ENCODE measurements around the gene SLC2A5.
A peak's percentile ranks its signal among the peaks of the same experiment; 100 is the strongest.

The SLC2A5 gene

GRCh38 chr1:9068981-9069325 lies 482 bp downstream of the SLC2A5 start:
- no peak for TF ChIP-seq CTCF (conservative IDR thresholded peaks at IDR 0.05; ENCODE audit: low read depth)
- CTCF ChIA-PET: interaction anchor here (0.6 to 1.2 kb wide), 2 partner anchors 42 to 113 kb away, joined by 3 read pairs; no protein-coding TSS in a partner anchor
- H3K27ac ChIP-seq: peak overlapping the region; percentile 88
- no peak for DNase-seq (ENCODE audit: low spot score)
- POLR2A ChIA-PET (ENCODE audit: low non-redundant PET): no interaction called here

- H3K27ac ChIP-seq: peak overlapping the region; percentile 40
- no peak for TF ChIP-seq CTCF (conservative IDR thresholded peaks at IDR 0.05; ENCODE audit: low read depth)
- DNase-seq (ENCODE audit: low spot score): peak; percentile 55
- CTCF ChIA-PET: interaction anchor here (0.7 kb wide), 1 partner anchor 43 kb away, joined by 4 read pairs; no protein-coding TSS in a partner anchor
- POLR2A ChIA-PET (ENCODE audit: low non-redundant PET): no interaction called here
Observed at GRCh38 chr1:9066945-9067807, 2.3 kb downstream of the SLC2A5 start.

DNA sequence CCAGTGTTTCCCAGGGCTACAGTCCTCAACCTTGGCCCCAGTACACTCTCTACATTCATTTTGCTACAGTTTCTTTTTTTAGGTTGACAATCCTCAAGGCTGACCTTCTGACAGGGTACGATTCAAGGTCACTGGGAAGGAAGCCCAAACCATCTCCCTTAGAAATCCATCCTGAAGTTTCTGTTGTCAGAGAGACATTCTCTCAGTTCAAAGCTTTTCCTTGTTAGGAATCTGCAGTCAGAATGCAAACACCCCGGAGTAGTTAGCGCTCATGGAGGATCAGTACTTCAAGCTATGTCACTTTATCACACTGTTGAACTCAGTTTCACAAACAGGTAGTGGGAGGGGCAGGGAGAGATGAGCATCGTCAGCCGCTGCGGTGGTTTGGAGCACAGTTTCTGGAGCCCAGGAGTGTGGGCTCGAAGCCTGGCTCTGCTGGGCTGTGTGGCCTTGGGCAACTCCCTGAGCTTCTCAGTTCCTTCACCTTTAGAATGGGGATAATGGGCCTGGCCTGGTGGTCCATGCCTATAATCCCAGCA lies 4.2 kb downstream of the SLC2A5 start:
- CTCF ChIA-PET: interaction anchor here (1.2 kb wide), 1 partner anchor 9 kb away, joined by 3 read pairs; no protein-coding TSS in a partner anchor
- no peak overlapping the region for H3K27ac ChIP-seq
- no peak for TF ChIP-seq CTCF (conservative IDR thresholded peaks at IDR 0.05; ENCODE audit: low read depth)
- POLR2A ChIA-PET (ENCODE audit: low non-redundant PET): no interaction called here
- no peak for DNase-seq (ENCODE audit: low spot score)

DNA sequence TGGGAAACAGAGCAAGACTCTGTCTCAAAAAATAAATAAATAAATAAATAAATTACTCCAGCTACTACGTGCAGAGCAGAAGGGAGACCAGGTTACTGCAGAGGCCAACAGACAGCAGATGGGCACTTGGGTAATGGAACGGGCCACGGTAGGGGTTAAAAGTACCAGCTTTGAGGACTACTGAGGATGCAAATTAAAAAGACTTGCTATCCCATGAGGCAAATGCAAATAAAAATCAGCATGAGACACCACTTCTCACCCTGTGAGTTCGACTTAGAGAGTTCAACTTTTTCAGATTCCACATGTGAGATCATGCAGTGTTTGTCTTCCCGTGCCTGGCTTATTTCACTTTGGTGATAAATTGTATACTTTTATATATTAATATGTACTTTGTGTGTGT lies 6.6 kb downstream of the SLC2A5 start:
- ChIA-PET POLR2A (ENCODE audit: low non-redundant PET) (no interaction called here), CTCF (no interaction called here)
- no peak overlapping the region for H3K27ac ChIP-seq
- DNase-seq (ENCODE audit: low spot score): no peak
- no peak for TF ChIP-seq CTCF (conservative IDR thresholded peaks at IDR 0.05; ENCODE audit: low read depth)

DNA sequence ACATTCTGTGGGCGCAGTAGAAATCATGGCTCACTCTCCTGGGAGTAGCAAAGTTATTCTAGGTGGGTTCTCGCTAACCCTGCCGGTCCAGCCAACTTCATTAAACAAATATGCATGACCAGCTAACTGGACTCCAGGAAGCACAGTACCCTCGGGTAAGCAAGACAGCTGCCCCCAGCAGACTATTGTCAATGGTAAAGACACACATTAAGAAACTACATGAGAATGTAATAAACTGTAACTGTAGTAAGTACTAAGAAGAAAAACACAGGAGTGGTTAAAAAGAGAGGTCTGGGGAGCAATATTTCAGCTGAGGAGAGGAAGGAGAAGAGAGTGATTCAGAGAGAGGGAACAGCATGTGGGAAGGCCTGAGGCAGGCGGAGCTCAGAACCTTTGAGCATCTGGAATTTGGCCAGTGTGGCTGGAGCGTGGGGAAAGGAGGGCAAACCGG lies 7.4 kb downstream of the SLC2A5 start:
- CTCF ChIA-PET: interaction anchor here (0.7 kb wide), 1 partner anchor 531 kb away, joined by 3 read pairs; no protein-coding TSS in a partner anchor
- no peak for DNase-seq (ENCODE audit: low spot score)
- H3K27ac ChIP-seq: peak overlapping the region; percentile 71
- POLR2A ChIA-PET (ENCODE audit: low non-redundant PET): no interaction called here
- no peak for TF ChIP-seq CTCF (conservative IDR thresholded peaks at IDR 0.05; ENCODE audit: low read depth)

- TF ChIP-seq CTCF (conservative IDR thresholded peaks at IDR 0.05; ENCODE audit: low read depth): no peak
- DNase-seq (ENCODE audit: low spot score): no peak
- ChIA-PET CTCF (interaction anchor here (0.7 kb wide), 1 partner anchor 532 kb away, joined by 3 read pairs; no protein-coding TSS in a partner anchor), POLR2A (ENCODE audit: low non-redundant PET) (no interaction called here)
- H3K27ac ChIP-seq: peak overlapping the region; percentile 71
Observed at GRCh38 chr1:9061252-9061960, 8.0 kb downstream of the SLC2A5 start.
